HG02759 (cell line): ENCODE measurements around the gene AHR.
A peak's percentile ranks its signal among the peaks of the same experiment; 100 is the strongest.
"Not testable (repeated sequence)": the region's sequence is repeated elsewhere in the genome, so short reads cannot be mapped to it uniquely, and the experiment has no call there.

ENCODE experiments used
- ATAC-seq: cut with Tn5 transposase; IDR thresholded peaks from one replicate; pipeline ENCODE4 v1.9.1; 2021; ENCODE audit warnings: mild to moderate bottlenecking, moderate library complexity; ENCODE audit not compliant: unreplicated experiment

Gene AHR

GRCh38 chr7:17371671-17372524, 73.4 kb downstream of the AHR start:
- ATAC-seq, result no peak

- no peak for ATAC-seq
Measured at GRCh38 chr7:17374157-17374556, 75.7 kb downstream of the AHR start.

- no peak for ATAC-seq
Measured at GRCh38 chr7:17374654-17375053, 76.2 kb downstream of the AHR start.

- no peak for ATAC-seq
Measured at GRCh38 chr7:17376595-17376994, 78.1 kb downstream of the AHR start.

GRCh38 chr7:17380736-17381662, 82.5 kb downstream of the AHR start:
- no peak for ATAC-seq

GRCh38 chr7:17382408-17383354, 84.2 kb downstream of the AHR start:
- peak; percentile 52 for ATAC-seq

- no peak for ATAC-seq
Measured at GRCh38 chr7:17384400-17384799, 85.9 kb downstream of the AHR start.

GRCh38 chr7:17385612-17386011, 87.2 kb downstream of the AHR start:
- no peak for ATAC-seq

GRCh38 chr7:17390392-17390791, 91.9 kb downstream of the AHR start:
- no peak for ATAC-seq

- ATAC-seq, result no peak
Measured at GRCh38 chr7:17391366-17391765, 92.9 kb downstream of the AHR start.

GRCh38 chr7:17392846-17393245, 94.4 kb downstream of the AHR start:
- no peak for ATAC-seq

- ATAC-seq, result not testable (repeated sequence)
Measured at GRCh38 chr7:17394563-17394962, 96.1 kb downstream of the AHR start.
